Cardiac fibroblast (primary cell): ENCODE data around the gene TRHDE.

Source experiments
- DNase-seq, 2 donors: peaks; one replicate each; pipeline versions ENCODE4 v3.0.0 to v3.0.0-alpha.2; 2010; ENCODE audit warnings: low read depth in 2 of 2
- H3K4me3 ChIP-seq, 2 donors: replicated peaks in 1 of 2; 1 replicate in 1 of 2; 2 replicates in 1 of 2; pipeline ENCODE4 v1.5.1; 2011; ENCODE audit warnings: low read depth in 2 of 2, low read length in 2 of 2, mild to moderate bottlenecking in 2 of 2, moderate library complexity in 1 of 2
- TF ChIP-seq, protein P1 (sequence below): IDR thresholded peaks from one replicate; pipeline ENCODE4 v1.5.1; 2011; ENCODE audit warnings: low read depth, mild to moderate bottlenecking, low read length, inconsistent platforms

Gene TRHDE

DNA sequence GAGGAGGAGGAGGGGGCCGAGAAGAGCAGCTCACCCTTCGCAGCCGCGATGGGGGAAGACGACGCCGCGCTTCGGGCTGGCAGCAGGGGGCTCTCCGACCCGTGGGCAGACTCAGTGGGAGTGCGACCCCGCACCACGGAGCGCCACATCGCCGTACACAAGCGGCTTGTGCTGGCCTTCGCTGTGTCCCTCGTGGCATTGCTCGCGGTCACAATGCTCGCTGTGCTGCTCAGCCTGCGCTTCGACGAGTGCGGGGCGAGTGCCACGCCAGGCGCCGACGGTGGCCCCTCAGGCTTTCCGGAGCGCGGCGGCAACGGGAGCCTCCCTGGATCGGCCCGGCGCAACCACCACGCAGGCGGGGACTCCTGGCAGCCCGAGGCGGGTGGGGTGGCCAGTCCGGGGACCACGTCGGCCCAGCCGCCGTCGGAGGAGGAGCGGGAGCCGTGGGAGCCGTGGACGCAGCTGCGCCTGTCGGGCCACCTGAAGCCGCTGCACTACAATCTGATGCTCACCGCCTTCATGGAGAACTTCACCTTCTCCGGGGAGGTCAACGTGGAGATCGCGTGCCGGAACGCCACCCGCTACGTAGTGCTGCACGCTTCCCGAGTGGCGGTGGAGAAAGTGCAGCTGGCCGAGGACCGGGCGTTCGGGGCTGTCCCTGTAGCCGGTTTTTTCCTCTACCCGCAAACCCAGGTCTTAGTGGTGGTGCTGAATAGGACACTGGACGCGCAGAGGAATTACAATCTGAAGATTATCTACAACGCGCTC is 745 bp downstream of the TRHDE start:
- H3K4me3 ChIP-seq: peak overlapping the region; percentile 13 to 30
- TF ChIP-seq, protein P1, sequence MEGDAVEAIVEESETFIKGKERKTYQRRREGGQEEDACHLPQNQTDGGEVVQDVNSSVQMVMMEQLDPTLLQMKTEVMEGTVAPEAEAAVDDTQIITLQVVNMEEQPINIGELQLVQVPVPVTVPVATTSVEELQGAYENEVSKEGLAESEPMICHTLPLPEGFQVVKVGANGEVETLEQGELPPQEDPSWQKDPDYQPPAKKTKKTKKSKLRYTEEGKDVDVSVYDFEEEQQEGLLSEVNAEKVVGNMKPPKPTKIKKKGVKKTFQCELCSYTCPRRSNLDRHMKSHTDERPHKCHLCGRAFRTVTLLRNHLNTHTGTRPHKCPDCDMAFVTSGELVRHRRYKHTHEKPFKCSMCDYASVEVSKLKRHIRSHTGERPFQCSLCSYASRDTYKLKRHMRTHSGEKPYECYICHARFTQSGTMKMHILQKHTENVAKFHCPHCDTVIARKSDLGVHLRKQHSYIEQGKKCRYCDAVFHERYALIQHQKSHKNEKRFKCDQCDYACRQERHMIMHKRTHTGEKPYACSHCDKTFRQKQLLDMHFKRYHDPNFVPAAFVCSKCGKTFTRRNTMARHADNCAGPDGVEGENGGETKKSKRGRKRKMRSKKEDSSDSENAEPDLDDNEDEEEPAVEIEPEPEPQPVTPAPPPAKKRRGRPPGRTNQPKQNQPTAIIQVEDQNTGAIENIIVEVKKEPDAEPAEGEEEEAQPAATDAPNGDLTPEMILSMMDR: no peak
- no peak for DNase-seq

- TF ChIP-seq, protein P1: no peak
- no peak for DNase-seq
- peak overlapping the region in 1 of 2 donors; percentile 30 for H3K4me3 ChIP-seq
Observed at GRCh38 chr12:72273499-72273837, 1.3 kb downstream of the TRHDE start.

- no peak overlapping the region for H3K4me3 ChIP-seq
- TF ChIP-seq, protein P1: no peak
- no peak for DNase-seq
Observed at GRCh38 chr12:72273851-72274351, 1.7 kb downstream of the TRHDE start.

DNA sequence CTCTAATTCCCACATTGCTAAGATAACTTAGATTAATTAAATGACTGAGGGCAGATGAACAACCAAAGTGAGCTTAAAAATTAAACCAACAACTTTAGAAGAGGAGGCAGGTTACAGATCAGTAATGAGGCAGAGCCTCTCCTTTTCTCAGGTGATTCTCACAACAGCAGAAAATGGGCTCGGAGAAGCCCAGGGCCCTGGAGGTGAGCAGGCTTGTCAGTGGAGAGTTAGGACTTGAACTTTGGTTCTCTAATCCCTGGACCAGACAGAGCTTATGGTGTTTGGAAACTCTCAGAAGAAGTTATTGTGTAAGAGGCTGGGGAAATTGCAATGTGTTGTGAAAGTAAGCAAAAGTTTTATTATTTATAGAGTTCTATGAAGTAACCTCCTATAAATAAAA is 2.8 kb downstream of the TRHDE start:
- TF ChIP-seq, protein P1: no peak
- peak; percentile 4 to 36 for DNase-seq
- H3K4me3 ChIP-seq: no peak overlapping the region

DNA sequence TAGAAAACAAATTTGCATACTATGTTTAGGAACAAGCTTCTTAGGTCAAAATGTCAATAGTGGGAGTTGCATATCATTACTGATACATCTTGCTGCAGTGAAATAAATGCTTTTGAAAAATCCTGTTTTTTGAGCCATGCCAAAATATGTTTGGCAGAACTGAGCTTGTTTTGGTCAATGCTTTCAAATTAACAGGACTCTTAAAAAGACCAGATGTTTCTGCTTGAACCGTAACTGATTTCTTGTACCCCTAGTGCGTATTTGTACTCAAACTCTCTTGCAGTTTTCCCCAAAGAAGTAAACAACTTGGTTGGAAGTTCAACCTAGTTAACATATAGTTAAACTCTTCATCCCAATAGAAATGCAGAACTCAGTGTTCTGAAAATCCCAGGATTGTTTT is 3.4 kb downstream of the TRHDE start:
- H3K4me3 ChIP-seq: no peak overlapping the region
- DNase-seq: no peak
- TF ChIP-seq, protein P1: no peak

DNA sequence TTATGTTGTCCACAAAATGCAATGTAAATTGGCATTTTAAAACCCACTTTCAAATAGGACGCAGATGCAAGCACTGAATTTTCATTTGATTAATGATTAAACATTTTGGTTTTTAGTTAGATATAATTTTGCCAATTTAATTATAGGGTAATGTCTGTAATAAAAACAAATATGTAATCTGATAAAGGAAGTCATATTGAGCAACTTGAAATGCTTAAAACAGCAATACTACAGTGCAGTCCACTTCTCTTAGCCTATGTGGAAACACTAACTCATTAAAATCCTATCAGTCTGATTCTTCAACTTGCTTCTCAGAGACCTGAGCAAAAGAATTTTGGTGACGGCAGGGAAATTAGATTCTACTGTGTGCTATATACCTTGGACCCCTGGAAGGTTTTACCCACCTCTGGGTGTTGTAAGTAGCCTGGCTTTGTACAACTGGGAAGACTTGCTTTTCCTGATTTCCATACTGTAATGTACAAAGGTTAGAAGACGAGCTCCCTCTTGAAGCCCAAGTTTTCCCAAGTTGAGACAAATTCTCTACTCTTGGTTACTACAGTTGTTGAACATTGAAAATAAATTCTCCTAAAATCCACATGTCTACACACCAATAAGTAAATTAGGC is 4.1 kb downstream of the TRHDE start:
- TF ChIP-seq, protein P1: no peak
- DNase-seq: no peak
- no peak overlapping the region for H3K4me3 ChIP-seq
